NCI-H446 (cell line): ENCODE measurements around the gene C1orf74.

Experiments used
- DNase-seq, 2 experiments: peaks; one replicate each; lab custom pipeline; 2025; lab: John Stamatoyannopoulos, UW

Gene C1orf74

DNA sequence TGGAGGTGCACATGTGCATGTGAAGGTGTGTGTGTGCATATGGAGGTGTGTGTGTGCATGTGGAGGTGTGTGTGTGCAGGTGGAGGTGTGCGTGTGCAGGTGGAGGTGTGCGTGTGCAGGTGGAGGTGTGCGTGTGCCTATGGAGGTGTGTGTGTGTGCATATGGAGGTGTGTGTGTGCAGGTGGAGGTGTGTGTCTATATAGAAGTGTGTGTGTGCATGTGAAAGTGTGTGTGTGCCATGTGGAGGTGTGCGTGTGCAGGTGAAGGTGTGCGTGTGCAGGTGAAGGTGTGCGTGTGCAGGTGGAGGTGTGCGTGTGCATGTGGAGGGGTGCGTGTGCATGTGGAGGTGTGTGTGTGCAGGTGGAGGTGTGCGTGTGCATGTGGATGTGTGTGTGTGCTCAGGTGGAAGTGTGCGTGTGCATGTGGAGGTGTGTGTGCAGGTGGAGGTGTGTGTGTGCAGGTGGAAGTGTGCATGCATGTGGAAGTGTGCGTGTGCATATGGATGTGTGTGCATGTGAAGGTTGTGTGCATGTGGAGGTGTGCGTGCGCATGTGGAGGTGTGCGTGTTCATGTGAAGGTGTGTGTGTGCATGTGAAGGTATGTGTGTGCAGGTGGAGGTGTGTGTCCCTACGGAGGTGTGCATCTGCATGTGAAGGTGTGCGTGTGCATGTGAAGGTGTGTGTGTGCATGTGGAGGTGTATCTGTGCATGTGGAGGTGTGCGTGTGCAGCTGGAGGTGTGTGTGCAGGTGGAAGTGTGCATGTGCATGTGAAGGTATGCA lies 13.5 kb downstream of the C1orf74 start:
- DNase-seq: no peak

DNA sequence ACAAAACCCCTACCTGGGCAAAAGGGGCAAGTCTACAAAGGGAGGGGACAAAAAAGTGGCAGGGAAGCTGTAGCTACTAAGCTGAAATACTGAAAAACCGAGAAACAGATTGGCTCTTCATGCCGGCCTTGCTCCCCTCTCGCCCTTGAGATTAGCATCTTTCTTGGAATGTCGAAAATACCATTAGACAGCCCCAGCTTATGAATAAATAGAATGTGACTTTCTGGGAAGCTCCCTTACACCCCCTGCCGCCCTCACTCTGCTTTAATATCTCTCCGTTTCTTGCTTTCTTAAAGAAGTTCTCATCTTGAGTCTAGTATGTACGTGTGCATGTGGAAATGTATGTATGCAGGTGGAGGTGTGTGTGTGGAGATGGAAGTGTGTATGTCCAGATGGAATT lies 14.4 kb downstream of the C1orf74 start:
- no peak for DNase-seq

DNA sequence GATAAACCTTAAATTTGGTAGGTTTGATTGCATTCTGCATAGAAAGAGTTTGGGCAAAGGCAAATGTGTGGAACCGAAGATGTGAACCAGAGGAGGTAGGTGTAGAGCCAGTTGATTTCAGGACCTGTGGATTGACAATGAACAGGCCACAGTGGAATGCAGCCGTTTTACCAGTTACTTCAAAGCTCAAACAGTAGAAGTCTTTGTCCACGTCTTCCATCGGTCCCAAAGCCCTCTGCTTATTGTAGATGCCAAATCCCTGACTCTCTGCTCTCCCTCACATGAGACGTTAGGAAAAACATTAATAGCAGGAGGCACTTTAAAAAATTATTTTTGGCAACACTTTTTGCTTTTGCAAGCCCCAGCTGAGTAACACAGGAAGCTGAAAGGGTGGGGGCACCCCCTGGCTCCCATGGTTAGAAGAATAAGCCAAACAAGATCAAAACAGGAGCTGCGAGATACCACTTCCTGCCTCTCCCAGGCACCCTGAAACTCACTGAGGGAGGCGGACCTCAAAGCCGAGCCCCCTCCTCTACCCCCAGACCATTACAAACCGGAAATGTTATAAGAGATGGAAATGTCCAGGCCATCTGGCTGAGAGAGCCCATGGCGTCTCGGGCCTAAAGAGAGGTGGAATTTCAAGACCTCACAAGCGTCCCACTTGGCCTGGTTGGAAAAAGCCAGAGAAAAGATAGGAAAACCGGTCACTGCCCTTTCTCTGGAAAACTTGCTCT lies 15.0 kb downstream of the C1orf74 start:
- no peak for DNase-seq

DNA sequence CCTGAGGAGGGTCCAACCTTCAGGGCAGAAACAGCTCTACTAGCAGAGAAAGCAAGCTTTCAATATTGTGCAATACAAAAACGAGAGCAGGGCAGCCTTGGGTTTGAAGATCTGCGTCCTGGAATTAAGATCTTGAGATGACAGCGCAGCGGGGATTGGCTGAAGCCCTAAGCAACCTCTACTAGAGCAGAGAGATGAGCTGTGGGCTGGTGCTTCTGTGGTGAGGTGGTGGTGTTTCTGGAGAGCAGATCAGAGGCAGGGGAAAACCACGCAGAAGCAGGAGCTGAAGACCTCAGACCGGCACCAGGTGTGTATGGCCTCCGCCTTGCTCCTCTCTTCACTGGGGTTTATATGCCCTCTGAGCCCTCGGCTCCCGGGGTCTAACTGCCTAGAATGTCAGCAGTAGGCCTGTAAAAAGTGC lies 16.0 kb downstream of the C1orf74 start:
- no peak for DNase-seq

DNA sequence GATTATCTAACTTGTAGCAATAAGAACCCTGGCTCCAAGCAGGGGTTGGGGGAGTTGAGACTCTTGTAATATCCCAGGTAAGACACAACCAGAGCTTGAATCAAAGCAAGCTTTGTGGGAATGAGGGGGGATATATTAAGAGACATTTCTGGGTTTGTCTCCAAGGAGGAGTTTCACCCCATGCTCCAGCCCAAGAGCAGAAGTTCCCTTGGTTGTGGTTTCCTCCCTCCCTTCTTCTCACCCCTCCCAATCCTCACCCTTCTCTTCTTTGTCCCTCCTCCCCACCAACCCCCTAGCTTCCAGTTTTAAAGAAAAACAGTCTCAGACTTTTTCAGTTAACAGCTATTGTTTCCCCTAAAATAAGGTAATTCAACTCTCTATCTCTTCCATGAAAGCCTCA lies 16.7 kb downstream of the C1orf74 start:
- DNase-seq: no peak

DNA sequence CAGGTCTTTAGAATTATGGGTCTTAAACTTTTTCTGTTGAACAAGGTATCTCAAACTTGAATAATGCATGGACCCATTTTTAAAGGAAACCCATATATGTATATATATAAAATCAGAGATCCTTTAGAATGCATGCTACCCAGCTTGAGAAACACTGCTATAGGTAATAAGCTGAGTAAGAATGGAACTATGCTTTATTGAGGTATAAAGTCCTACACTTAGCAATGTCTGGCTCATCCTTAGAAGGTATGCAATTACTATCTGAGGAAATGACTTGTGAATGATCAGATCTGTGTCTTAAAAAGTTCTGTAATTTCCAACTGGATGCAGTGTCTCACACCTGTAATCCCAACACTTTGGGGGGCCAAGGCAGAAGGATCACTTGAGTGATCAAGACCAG lies 17.3 kb downstream of the C1orf74 start:
- DNase-seq: no peak

DNA sequence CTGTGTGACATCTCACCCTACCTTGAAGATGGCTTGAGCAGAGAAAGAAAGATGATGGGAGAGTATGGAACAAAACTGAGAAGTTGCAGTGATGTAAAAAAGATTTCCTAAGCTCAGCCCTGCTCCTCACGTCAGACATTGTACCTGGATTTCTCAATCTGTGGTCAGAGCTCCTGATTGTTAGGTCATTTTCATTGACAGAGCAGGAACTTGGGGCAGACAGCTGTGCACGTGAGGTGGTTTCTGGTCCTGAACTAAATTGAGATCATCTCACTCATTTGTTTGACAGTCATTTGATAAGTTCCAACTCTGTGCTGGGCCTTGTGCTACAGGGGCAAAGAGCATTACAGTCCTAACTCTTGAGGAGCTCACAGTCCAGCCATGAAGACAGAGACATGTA lies 18.3 kb downstream of the C1orf74 start:
- DNase-seq: no peak

DNA sequence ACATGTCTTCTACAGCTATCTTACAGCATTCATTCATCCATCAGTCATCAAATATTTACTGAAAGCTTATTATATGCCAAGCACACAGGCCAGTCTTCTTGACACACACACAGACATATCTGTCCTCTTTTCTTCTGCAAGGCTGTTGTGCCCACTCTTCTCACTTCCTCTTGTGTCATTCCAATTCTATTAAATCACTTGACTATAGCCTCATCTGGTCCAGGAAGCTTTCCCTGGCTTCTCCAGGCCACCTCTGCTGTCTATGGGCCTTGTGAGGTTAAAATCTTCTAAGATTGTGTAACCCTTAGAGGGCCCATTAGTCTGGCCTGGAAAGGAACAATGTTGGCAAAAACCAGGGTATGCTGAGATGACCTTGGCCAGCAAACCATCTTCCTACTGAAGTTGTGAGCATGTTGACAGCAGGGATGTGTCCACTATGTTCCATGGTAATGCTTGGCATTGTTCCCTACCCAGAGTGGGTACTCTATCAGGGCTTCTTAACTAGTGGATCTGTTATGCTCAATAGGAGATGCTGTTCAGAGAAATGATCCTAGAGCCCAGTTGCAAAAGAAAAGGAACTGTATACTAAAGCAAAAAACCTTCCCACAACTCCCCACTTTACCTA lies 23.2 kb downstream of the C1orf74 start:
- DNase-seq: no peak

DNA sequence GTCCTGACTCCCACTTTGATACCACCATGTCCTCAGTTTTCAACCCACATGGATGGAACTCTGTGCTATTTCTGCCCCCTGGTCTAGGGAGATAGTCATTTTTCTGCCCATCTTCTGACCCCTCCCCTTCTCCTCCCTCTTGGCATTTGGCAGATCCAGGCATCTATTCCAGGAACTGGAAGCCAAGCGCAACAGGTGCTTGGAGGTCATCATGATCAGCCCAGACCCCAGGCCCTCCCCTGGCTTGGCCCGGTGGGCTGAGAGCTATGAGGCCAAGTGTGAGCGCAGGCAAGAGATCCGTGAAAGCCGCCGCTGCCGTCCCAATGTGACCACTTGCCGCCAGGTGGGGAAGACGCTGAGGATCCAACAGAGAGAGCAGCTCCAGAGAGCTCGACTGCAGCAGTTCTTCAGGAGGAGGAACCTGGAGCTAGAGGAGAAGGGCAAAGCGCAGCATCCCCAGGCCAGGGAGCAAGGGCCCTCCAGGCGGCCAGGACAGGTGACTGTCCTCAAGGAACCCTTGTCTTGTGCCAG lies 24.5 kb downstream of the C1orf74 start:
- no peak for DNase-seq

DNA sequence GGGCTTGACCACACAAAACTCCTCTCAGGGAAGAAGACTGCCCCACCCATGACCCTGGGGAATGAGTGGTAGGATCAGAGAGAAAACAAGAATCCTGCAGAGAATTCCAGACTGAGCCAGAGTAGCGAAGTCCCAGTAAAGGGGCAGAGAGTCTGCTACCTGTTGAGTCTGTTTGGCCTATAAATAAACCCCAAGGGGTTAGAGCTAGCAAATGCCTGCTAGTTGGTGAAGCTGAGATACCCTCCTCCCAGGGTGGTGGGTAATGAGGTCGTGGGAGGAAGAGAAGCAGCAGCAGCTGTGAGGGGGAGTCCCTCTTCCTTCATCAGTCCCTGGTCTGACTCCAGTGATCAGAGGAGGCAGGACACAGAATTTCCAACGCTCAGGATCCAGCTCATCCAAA lies 26.0 kb downstream of the C1orf74 start:
- no peak for DNase-seq

DNA sequence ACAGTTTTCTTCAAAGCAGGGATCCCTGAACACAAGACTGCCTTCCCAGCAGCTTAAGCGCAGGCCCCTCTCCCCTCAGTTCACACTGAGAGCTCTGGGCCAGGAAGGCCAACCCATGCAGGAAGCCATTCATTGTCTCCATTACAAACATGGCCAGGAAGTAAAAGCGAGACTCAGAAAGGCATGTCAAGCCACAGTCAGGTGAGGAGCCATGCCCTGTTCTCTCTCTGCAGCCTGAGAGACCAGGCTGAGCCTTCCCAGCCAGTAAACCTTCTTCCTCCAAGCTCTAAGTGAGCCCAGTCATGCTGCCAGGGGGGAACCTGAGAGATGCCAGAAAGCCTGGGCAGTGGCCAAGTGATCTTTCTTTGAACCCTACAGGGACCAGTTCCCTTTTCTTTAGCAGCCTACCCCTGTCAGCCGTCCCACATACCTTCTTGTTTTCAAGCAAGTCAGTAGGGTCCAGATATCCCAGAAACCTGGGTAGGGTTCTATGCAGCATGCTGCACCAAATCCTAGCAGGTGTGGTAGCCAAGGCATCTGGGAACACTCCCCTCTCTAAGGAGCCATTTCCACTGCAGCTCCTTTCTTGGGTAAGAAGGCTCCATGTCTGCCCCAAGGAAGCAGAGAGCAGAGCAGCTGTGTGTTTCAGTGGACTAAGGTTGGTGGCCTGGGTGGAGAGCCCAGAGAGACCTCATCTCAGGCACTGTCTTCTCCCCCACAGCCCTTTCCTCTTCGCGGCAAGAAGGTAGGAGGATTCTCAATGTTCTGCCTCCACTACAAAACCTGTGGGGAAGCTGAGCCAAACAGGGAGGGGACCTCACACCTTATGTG lies 27.5 kb downstream of the C1orf74 start:
- no peak for DNase-seq

DNA sequence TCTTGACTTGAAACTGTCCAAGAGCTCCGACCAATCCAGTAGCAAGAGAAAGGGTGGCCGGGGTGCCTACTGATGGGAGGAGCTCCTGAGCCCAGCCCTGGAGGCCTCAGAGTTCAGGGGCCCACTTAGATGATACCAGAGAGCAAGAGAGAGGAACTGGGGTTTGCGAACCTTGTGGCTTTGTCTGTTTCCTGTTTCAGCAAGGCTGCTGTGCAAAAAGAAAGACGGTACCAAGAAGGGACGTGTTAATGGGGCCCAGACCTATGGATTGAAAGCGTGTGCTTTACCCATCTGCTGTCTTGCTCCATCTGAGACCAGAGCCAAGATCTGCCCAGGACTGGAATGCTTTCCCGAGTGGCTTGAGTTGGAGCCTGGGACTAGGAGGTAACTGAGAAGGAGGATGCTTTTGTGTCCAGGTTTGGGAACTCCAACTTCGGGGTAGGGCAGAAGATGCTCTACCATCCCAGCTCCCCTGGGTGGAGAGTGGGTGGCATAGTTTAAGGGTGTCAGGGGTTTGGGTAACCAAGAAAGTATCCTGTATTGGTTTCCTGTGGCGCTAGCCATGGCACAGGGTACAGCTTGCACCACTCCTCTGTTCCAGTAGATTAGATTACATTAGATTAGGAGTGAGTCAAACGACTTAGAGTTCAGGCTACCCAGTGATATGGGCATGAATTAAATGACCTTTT lies 28.3 kb downstream of the C1orf74 start, which contains the start of gene TRAF3IP3:
Gene TRAF3IP3 (plus strand): TSS at position 128 of the 689 bp plus-strand sequence. CDS start 3,987 bp downstream, outside the sequence.
- DNase-seq: no peak

DNA sequence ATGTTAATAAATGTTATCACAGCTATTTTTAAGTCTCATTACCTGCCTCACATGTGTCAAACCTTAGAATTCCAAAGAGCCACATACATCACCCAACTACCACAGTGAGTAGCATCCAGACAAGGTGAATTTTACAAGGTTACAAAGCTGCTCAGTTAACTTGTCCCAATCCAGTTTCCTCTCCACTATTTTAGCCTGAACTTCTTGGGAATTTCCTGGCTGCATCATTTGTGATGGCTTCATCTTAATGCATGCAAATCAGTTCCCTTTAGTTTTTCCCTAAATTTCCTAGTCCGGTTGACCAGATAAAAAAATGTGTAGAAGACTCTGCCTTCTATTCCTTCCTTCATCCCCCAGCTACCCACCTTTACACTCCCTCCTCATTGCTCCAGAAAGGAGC lies 29.1 kb downstream of the C1orf74 start:
- DNase-seq: no peak

DNA sequence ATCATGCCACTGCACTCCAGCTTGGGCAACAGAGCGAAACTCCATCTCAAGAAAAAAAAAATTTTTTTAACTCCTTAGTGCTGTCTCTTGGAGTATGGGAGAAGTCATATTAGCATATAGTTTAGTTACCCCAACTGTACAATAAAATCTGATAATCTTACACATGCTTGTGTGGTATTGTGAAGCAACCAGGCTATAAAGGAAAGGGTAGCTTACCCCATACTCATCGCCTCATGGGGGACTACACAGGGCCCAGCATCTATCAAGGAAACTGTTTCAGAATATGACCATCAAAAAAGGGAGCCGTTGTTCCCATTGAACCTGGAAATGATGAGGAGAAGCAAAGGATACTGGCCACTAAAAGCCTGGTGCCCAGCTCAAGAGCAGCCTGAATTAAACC lies 31.5 kb downstream of the C1orf74 start:
- no peak for DNase-seq

DNA sequence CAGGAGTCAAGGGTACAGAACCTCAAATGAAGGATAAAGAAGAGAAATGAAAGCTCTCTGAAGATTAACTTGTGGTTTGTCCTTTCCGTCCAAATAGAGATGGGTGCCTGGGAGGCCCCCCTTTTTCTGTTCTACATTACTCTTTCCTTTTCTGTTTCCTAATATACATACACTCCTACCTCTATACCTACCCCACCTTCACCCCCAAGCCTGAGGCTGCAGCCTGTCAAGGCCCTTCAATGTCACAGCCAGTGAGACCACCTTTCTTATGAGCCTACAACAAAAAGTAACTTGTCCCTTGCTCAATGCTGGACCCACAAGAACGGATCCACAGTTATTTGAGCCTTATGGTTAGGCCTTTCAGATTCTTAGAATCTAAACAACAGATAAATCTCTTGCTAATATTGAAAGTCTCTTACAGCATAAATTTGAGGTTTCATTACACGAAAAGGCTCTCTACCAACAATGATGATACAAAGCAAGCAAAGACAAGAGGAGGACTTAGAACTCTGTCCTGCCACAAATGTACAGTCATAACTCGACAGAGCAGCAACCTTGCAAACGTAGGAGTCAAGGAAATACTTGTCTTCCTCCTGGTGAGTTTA lies 32.6 kb downstream of the C1orf74 start:
- DNase-seq: no peak

DNA sequence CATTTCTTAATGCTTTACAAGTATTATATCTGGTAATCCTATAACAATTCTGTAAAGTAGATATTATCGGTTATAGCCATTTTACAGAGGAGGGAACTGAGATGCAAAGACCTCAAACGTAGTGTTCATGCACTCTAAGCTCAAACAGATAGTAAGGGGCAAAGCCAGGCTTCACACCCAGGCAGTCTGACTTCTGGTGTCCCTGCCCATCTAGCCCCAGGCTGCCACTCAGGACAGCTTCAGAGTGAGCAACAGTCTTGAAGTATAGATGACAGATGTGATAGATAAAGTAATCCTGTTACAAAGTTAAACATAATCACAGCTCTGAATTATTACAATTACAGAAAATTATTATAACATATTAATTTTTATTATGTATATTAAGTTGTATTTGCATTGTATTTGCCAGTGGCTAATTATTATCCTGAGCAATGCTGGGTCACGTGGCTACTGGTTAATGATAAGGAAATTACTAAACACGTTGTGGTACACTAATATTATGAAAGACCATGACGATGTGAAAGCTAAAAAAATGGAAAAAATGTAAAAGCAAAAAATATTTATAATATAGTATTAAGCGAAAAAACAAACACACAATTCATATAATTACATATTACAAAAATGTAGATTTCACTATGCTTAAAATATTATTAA lies 34.6 kb downstream of the C1orf74 start:
- no peak for DNase-seq

DNA sequence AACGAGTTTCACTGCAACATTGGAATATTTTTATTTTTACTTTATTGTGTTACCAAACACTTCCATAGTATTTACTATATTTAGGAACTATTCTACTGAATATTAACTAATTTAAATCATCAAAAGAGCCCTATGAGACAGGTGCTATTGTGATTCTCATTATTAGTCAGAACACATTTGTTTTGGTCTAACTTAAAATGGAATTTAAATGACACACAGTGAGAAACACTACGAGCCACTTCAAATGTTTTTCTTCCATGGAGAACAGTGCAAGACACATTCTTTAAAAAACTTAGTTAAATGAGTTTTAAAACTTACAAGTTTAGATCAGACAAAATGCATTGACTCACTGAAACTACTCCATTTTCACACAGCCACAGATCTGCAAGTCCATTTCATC lies 35.2 kb downstream of the C1orf74 start:
- no peak for DNase-seq

DNA sequence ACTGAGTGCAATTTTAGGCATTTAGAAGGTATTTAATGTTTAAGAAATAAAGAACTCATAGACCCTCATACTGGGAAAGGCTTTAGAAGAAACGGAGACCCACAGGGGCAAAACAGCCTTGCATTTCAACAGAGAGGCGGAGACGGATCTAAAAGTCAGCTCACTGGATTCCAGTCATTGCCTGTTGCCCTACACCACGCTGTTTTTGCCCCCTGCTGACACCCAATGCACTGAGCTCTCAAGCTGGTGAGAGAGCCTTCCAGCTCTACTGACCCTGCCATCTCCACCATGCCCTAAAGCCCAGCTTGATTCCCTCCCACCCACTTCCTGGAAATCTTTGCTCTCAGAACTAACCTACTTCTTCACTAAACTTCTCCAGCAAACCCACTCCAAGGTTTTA lies 35.7 kb downstream of the C1orf74 start:
- no peak for DNase-seq

DNA sequence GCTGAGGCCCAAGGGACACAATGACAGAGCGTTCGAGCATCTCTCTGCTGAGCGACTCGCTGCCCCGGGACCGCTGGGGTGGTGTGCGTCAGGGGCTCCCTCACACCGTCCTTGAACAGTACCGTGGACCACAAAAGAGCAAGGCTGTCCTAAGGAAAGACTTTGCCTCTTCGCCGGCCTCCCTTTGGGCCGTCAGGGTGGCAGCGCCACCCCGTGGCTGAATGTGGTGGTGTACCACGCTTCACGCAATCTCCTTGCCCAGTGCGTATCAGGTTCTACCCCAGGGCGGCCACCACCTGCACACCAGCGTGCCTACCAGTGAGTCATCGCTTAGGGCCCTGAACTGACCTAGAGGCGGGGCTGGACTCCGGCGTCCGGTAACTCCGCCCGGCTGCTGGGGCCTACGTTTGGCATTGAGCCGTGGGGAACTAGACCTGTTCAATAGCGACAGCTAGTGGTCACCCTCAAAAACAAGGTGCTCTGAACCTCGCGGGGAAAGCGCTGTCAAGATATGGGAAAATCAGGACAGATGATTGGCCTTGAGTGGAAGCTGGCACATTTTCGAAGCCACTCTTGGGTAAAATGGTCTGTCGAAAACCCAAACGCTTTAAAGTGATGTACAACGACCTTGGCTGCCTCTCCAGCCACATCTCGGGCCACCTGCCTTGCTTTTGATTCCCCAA lies 36.6 kb downstream of the C1orf74 start:
- no peak for DNase-seq
